HepG2 (cell line): ENCODE data around the gene NDUFS7. TPM values are rescaled to one million over a fixed set of nuclear protein-coding genes. Genes with fewer than 3 reads are reported as not detected.

Experiments used
- ARID3A ChIP-seq: IDR thresholded peaks from 2 replicates; pipeline ENCODE4 v1.6.1; 2012; ENCODE audit warnings: low read depth, low read length, improper control_type of control experiment
- ATF2 ChIP-seq: sonication (generic); formaldehyde crosslinking; IDR thresholded peaks from 2 replicates; pipeline ENCODE4 v1.4.0; 2020; ENCODE audit warnings: missing genetic modification reagents
- CREBL2 ChIP-seq: sonication (generic); formaldehyde crosslinking; IDR thresholded peaks from 2 replicates; pipeline ENCODE4 v1.8.1; 2023; ENCODE audit warnings: missing genetic modification reagents, mild to moderate bottlenecking, borderline replicate concordance
- ESRRA ChIP-seq: sonication (generic); formaldehyde crosslinking; IDR thresholded peaks from 2 replicates; pipeline ENCODE4 v1.5.1; 2020; ENCODE audit warnings: mild to moderate bottlenecking, low read depth, missing genetic modification reagents
- FOXP1 ChIP-seq, 2 experiments: fragments of 450-650 bp in 1 of 2; IDR thresholded peaks; 2 replicates each; pipeline ENCODE4 v1.6.1; 2017 to 2018; ENCODE audit warnings: antibody characterized with exemption in 1 of 2
- GTF3A ChIP-seq: sonication (generic); formaldehyde crosslinking; conservative IDR thresholded peaks from 2 replicates; pipeline ENCODE4 v1.4.0; 2020; ENCODE audit warnings: mild to moderate bottlenecking, missing genetic modification reagents
- HNRNPK ChIP-seq: fragments of 200-400 bp; formaldehyde crosslinking; IDR thresholded peaks from 2 replicates; pipeline ENCODE4 v1.6.1; 2018; ENCODE audit warnings: low read length, low read depth, moderate library complexity, mild to moderate bottlenecking; ENCODE audit not compliant: poor library complexity, severe bottlenecking
- HNRNPLL ChIP-seq: fragments of 200-400 bp; formaldehyde crosslinking; IDR thresholded peaks from 2 replicates; pipeline ENCODE4 v1.6.1; 2017; ENCODE audit warnings: mild to moderate bottlenecking, low read depth, low read length; ENCODE audit not compliant: poor library complexity, severe bottlenecking
- HOXA3 ChIP-seq: sonication (generic); formaldehyde crosslinking; IDR thresholded peaks from 2 replicates; pipeline ENCODE4 v1.5.0; 2020; ENCODE audit warnings: missing genetic modification reagents
- MEIS1 ChIP-seq: sonication (generic); formaldehyde crosslinking; IDR thresholded peaks from 2 replicates; pipeline ENCODE4 v1.9.0; 2021; ENCODE audit warnings: mild to moderate bottlenecking, missing genetic modification reagents, moderate library complexity, borderline replicate concordance
- NCOR1 ChIP-seq: fragments of 200-600 bp; sonication (generic); IDR thresholded peaks from 2 replicates; pipeline ENCODE4 v1.7.0; 2017; ENCODE audit warnings: antibody characterized with exemption, low read length, borderline replicate concordance
- ONECUT2 ChIP-seq: sonication (generic); formaldehyde crosslinking; IDR thresholded peaks from 2 replicates; pipeline ENCODE4 v1.4.0; 2020; ENCODE audit warnings: missing genetic modification reagents
- PHF20 ChIP-seq: sonication (generic); formaldehyde crosslinking; IDR thresholded peaks from 2 replicates; pipeline ENCODE4 v1.5.0; 2020; ENCODE audit warnings: mild to moderate bottlenecking, missing genetic modification reagents
- YEATS2 ChIP-seq: sonication (generic); formaldehyde crosslinking; IDR thresholded peaks from 2 replicates; pipeline ENCODE4 v1.4.0; 2020; ENCODE audit warnings: missing genetic modification reagents, borderline replicate concordance
- ZBTB3 ChIP-seq: sonication (generic); formaldehyde crosslinking; IDR thresholded peaks from 2 replicates; pipeline ENCODE4 v1.4.0; 2020; ENCODE audit warnings: low read depth, mild to moderate bottlenecking, moderate library complexity, missing genetic modification reagents, borderline replicate concordance
- ZBTB37 ChIP-seq: sonication (generic); formaldehyde crosslinking; IDR thresholded peaks from 2 replicates; pipeline ENCODE4 v1.4.0; 2020; ENCODE audit warnings: mild to moderate bottlenecking, missing genetic modification reagents
- ZFP36L1 ChIP-seq: sonication (generic); formaldehyde crosslinking; IDR thresholded peaks from 2 replicates; pipeline ENCODE4 v1.8.0; 2022; ENCODE audit warnings: mild to moderate bottlenecking, missing genetic modification reagents, moderate library complexity
- ZGPAT ChIP-seq: IDR thresholded peaks from 2 replicates; pipeline ENCODE4 v1.6.1; 2016; ENCODE audit warnings: mild to moderate bottlenecking
- ZNF296 ChIP-seq: sonication (generic); formaldehyde crosslinking; conservative IDR thresholded peaks from 2 replicates; pipeline ENCODE4 v1.5.0; 2020; ENCODE audit warnings: mild to moderate bottlenecking, missing genetic modification reagents
- ZNF350 ChIP-seq: sonication (generic); formaldehyde crosslinking; IDR thresholded peaks from 2 replicates; pipeline ENCODE4 v1.4.0; 2020; ENCODE audit warnings: mild to moderate bottlenecking, low read depth, missing genetic modification reagents, borderline replicate concordance
- ZNF629 ChIP-seq: sonication (generic); formaldehyde crosslinking; conservative IDR thresholded peaks from 2 replicates; pipeline ENCODE4 v1.5.0; 2020; ENCODE audit warnings: missing genetic modification reagents
- ZNF878 ChIP-seq: sonication (generic); formaldehyde crosslinking; IDR thresholded peaks from 2 replicates; pipeline ENCODE4 v1.8.1; 2023; ENCODE audit warnings: mild to moderate bottlenecking, missing genetic modification reagents, moderate library complexity
- polyA plus RNA-seq, 8 experiments: library from polyadenylated mRNA; depleted of rRNA in 3 of 8; stranded (reverse) in 7 of 8; unstranded in 1 of 8; fragments of >200 nt; fragmentation: Illumina TruSeq in 4 of 8; extraction: Trizol in 4 of 8; gene quantifications; 2 replicates each; pipeline versions ENCODE4 v1.2.1 to v1.2.3, GENCODE V29; 2011 to 2016; ENCODE audit warnings: low read depth in 4 of 8, missing spikeins in 1 of 8, mixed read lengths in 1 of 8; ENCODE audit not compliant: insufficient read depth in 1 of 8
- total RNA-seq, 5 experiments: library from RNA; depleted of rRNA; stranded (reverse); fragments of >200 nt; fragmentation: Illumina TruSeq; extraction: Trizol; gene quantifications; 2 replicates each; pipeline ENCODE4 v1.2.3, GENCODE V29; 2016; ENCODE audit warnings: low read depth in 1 of 5

Gene NDUFS7
- total and polyA plus RNA-seq, 2 of the 13 experiments (the other 11 are each of a cell fraction or from before 2014, with no cell fraction given): 34.3 to 66.9 TPM

GRCh38 chr19:1424192-1424955 lies 40.7 kb downstream of the NDUFS7 start (continued):
- TF ChIP-seq ARID3A (no peak), FOXP1 (IDR thresholded peaks at IDR 0.05) (no peak), FOXP1 (CRISPR knock-in tag; IDR thresholded peaks at IDR 0.05) (peak; percentile 46; the same call in 1 of the 2 replicates), ZNF350 (CRISPR knock-in tag) (no peak), NCOR1 (no peak), MEIS1 (CRISPR knock-in tag) (peak; percentile 60; the same call in 1 of the 2 replicates), HOXA3 (CRISPR knock-in tag) (peak; percentile 83), ZFP36L1 (CRISPR knock-in tag) (no peak), ZNF878 (CRISPR knock-in tag) (peak; percentile 70; the same call in 1 of the 2 replicates), HNRNPLL (peak; percentile 27), ZBTB3 (CRISPR knock-in tag) (0 out of 2 replicates have a peak, but pooled peaks have one; percentile 61), GTF3A (CRISPR knock-in tag) (0 out of 2 replicates have a peak, but pooled peaks have one; percentile 44), HNRNPK (peak; percentile 72), CREBL2 (CRISPR knock-in tag) (0 out of 2 replicates have a peak, but pooled peaks have one; percentile 69), YEATS2 (CRISPR knock-in tag) (no peak), ZNF629 (CRISPR knock-in tag) (no peak), ZBTB37 (CRISPR knock-in tag) (no peak), ESRRA (CRISPR knock-in tag) (0 out of 2 replicates have a peak, but pooled peaks have one; percentile 65), ATF2 (CRISPR knock-in tag) (peak; percentile 23; the same call in 1 of the 2 replicates), ZNF296 (CRISPR knock-in tag) (0 out of 2 replicates have a peak, but pooled peaks have one; percentile 54), ONECUT2 (CRISPR knock-in tag) (no peak), ZGPAT (CRISPR knock-in tag) (0 out of 2 replicates have a peak, but pooled peaks have one; percentile 25), PHF20 (CRISPR knock-in tag) (peak; percentile 47; the same call in 1 of the 2 replicates)
